HG03460 (cell line): ENCODE measurements around the gene MACROD2.
"Not testable (repeated sequence)": the region's sequence is repeated elsewhere in the genome, so short reads cannot be mapped to it uniquely, and the experiment has no call there.

ENCODE experiments used
- ATAC-seq: cut with Tn5 transposase; IDR thresholded peaks from one replicate; pipeline ENCODE4 v1.9.1; 2021; ENCODE audit not compliant: unreplicated experiment

The MACROD2 gene

GRCh38 chr20:16005915-16006493 lies 2010.7 kb downstream of the MACROD2 start:
- no peak for ATAC-seq

GRCh38 chr20:16007164-16007563 lies 2011.8 kb downstream of the MACROD2 start:
- ATAC-seq = peak; percentile 95

DNA sequence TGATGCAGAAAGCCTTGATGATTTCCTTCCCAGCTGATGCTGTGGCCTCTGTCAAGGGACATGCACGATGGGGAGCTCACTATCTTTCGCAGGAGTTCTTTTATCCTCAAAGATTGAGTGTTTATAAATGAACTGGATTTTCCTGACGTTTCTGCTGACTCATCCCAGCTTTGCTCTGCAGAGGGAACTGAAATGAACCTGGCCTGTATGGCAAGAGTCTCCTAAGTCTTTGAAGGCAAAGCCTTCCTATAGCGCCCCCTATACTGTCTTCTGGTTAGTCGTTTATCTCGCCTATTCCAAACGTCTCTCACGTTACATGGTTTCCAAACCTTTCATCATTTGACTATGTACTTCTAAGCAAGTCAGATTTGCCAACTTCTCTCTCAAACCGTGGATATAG lies 2012.6 kb downstream of the MACROD2 start:
- no peak for ATAC-seq

DNA sequence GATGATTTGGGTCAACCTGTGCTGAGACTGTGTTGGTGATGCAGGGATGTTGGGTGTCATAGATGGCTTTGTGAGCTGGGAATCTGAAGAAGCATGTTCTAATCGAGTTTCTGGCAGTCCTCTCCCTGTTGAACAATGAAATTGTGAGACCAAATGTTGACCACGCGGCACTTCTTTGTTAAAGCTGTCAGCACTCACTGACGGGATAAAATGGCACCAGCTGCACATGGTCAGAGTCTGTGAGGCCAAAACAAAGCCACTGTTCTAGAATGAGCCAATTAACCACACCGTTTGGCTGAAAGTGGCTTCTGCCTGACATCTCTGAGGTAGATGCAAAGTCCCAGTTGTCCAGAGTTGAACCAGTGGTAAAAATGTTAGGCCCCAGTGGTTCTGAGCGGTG lies 2015.7 kb downstream of the MACROD2 start:
- no peak for ATAC-seq

GRCh38 chr20:16011519-16011918 lies 2016.2 kb downstream of the MACROD2 start:
- ATAC-seq = no peak

- not testable (repeated sequence) for ATAC-seq
Measured at GRCh38 chr20:16012934-16013333, 2017.6 kb downstream of the MACROD2 start.

DNA sequence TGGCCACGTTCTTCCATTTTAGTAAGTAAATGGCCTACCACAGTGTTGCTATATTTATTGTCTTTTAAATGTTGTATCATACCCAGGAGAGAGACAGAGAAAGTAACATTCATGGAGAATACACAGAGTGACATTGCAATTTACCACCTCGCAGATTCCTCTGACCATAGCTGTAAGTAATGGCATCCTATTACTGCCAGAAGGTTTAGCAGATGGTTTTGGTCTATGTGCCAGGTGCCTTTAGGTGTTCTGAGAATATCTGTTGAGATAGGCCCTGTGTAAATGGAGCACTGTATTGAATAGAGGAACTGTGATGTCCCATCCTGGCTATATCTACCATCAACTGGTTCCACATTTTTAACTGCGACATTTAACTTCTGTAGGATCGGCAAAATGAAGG lies 2018.3 kb downstream of the MACROD2 start:
- ATAC-seq = no peak

DNA sequence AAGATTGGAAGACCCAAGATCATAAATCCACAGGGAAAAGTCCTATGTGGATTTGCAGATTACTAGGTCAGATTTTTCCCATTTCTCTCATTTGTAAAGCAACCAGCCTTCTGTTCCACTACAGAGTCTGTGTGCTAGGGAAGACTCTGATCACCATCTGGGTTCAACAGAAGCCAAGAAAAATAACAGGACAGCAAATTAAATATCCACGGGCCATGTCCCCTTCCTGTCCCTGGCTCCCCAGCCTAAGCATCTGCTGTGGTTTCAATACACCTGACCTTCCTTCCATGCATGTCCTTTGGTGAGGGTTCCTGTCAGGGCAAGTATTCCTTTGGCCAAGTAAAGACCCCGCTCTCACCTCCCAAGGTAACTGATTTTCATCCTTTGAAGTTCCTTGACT lies 2019.1 kb downstream of the MACROD2 start:
- no peak for ATAC-seq

DNA sequence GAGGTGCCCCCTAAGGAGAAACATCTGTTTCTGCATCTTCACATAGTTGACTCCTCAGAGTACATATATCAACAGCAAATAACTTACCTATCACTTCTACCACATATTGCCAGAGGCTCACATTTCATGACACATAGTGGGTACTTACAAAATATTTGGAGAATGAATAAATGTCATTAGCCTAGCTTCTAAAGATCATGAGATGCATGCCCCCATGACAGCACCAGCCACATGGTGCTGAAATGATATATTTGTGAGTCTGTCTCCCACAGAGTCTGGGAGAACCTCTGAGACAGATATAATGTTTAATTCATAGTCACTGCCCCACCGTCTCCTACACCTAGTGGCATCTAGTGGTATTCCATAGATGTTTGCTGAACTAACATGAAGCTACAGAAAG lies 2022.3 kb downstream of the MACROD2 start:
- no peak for ATAC-seq

DNA sequence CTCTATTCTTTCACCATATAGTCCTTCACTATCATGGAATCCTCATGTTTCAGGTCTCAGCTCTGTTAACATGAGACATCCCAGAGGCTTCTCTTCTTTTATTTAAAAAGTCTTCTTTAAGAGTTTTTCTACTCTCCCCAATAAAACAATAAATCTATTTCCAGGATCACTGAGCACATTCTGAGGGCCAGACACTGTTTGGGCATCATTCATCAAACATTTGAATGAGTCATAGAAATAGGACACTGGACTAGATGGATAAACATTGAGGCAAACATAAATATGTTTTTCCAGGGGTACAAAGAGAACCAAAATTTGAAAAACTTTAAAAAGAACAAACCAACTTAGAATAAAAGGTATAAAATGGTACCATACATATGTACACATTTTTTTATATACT lies 2023.6 kb downstream of the MACROD2 start:
- no peak for ATAC-seq

GRCh38 chr20:16020971-16021370 lies 2025.7 kb downstream of the MACROD2 start:
- no peak for ATAC-seq

- ATAC-seq = no peak
Measured at GRCh38 chr20:16025084-16025483, 2029.8 kb downstream of the MACROD2 start.

- ATAC-seq = no peak
Measured at GRCh38 chr20:16027686-16028085, 2032.4 kb downstream of the MACROD2 start.

GRCh38 chr20:16028923-16029322 lies 2033.6 kb downstream of the MACROD2 start:
- ATAC-seq = no peak

GRCh38 chr20:16030253-16030652 lies 2034.9 kb downstream of the MACROD2 start:
- no peak for ATAC-seq

GRCh38 chr20:16035576-16035975 lies 2040.3 kb downstream of the MACROD2 start:
- no peak for ATAC-seq

GRCh38 chr20:16036331-16036730 lies 2041.0 kb downstream of the MACROD2 start:
- no peak for ATAC-seq

DNA sequence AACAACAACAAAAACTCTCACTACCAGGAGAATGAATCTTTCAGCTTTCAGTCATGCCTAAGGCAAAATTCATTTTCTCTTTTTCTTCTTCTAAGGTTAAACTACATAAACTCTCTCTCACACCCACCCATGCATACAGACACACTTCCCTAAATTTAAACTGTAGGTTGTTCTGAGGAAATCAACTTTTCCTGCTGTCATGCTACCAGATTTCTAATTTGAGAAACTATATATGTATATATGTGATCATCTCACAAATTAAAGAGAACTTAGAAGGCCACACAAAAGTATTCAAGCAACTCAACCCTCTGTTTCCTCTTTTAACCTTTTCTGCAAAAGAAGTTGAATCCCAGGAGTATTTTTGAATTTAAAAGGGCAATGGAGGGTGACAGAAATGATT lies 2045.4 kb downstream of the MACROD2 start:
- ATAC-seq = no peak

DNA sequence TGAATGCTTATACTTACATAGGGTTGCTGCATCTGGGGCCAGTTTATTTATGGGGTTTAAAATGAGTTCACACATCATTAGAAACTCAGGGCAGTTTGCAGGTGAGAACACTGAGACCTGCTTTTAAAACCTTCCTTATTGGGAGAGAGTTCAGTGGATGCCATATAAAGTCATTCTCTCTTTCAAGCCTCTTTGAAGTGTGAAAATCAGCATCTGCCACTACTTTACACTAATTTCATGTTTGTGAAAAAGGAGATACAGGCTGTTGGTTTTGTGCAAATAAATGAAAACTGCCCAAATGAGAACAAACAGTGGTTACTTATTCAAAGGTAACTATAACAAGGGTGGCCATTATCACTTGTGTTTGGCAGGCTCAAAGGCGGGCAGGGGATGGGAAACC lies 2047.4 kb downstream of the MACROD2 start:
- ATAC-seq = no peak

GRCh38 chr20:16043931-16044330 lies 2048.6 kb downstream of the MACROD2 start:
- no peak for ATAC-seq

DNA sequence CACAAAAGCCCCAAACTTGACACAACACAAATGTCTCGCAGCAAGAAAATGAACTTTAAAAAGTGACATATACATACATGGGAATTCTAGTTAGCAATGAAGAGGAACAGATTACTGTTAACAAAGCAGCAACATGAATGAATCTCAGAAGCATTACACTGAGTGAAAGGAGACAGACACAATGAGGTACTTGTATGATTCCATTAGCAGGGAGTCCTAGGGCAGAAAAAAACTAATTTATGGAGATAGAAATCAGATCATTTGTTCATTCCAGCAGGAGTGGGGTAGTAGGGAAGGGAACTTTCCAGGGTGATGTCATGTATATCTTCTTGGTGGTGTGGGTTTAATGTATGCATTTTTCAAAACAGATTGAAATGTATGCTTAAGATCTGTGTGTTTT lies 2053.6 kb downstream of the MACROD2 start:
- ATAC-seq = no peak

DNA sequence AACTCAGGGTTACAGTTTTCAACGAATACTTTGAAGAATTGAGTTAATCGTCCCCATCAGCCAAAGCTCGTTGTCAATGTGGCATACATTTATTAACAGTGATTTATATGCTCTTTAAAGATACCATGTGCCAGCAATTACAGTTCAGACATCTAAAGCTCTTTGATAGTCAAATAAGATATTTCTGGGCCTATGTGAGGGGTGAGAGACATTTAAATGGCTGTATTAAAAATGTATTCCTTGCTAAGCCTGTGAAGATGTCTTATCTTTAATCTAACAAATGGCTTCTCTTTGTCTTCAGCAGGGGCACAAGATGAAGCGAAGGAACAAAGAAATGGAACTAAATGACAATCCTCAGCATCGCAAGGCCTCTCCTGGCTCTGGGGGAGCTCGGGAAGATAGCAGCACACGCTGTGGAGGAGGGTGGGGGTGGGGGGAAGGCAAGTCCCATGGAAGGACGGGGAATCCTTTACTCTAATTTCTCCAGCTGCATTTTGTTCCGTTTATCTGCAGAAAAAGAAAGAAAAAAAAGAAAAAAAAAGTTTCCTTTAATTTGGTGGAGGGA lies 2054.3 kb downstream of the MACROD2 start:
- no peak for ATAC-seq

GRCh38 chr20:16050366-16050765 lies 2055.1 kb downstream of the MACROD2 start:
- ATAC-seq = no peak
